Peyer's patch (tissue), 4 donors: ENCODE data around the gene FAM240A.
"Not testable (repeated sequence)": the region's sequence is repeated elsewhere in the genome, so short reads cannot be mapped to it uniquely, and the experiment has no call there.

Experiments
- CTCF ChIP-seq, 6 experiments: fragments of 450-650 bp in 4 of 6; fragments of 200-600 bp in 2 of 6; sonication (generic) in 1 of 6; IDR thresholded peaks; one replicate each; pipeline ENCODE4 v1.5.1; 2017 to 2019; ENCODE audit warnings: antibody characterized with exemption in 6 of 6, mild to moderate bottlenecking in 3 of 6, moderate library complexity in 1 of 6
- POLR2A ChIP-seq, 2 donors: fragments of 450-650 bp; IDR thresholded peaks; one replicate each; pipeline ENCODE4 v1.5.1; 2017; ENCODE audit warnings: antibody characterized with exemption in 2 of 2, mild to moderate bottlenecking in 2 of 2, moderate library complexity in 2 of 2

DNA sequence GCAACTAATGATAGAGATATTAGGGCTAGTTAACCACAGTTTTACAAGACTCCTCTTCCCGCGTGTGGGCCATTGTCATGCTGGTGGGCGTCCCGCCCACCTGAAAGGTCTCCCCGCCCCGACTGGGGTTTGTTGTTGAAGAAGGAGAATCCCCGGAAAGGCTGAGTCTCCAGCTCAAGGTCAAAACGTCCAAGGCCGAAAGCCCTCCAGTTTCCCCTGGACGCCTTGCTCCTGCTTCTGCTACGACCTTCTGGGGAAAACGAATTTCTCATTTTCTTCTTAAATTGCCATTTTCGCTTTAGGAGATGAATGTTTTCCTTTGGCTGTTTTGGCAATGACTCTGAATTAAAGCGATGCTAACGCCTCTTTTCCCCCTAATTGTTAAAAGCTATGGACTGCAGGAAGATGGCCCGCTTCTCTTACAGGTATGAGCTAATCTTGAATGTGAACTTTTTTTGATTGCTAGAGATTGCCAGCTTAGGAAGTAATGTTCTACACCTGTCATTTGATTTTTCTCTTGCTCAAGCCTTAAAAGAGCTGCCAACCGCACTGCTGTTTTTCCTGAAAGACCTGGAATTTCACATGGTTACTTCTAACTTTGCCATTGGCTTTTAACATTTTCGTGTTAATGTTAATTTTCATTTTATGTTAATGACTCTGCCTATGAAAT, 34.6 kb upstream of the FAM240A start:
- not testable (repeated sequence) for TF ChIP-seq CTCF, POLR2A (IDR thresholded peaks at IDR 0.05)
